GM12864 (cell line): ENCODE measurements around the gene ARHGAP45.

Experiments
- DNase-seq: peaks from one replicate; pipeline ENCODE4 v3.0.0-alpha.2; 2011; ENCODE audit warnings: low read depth
- H3K4me3 ChIP-seq: 2 replicates; pipeline ENCODE4 v1.5.1; 2011; ENCODE audit warnings: mild to moderate bottlenecking, low read depth, low read length, control low read depth
- TF ChIP-seq, protein P1 (sequence below): IDR thresholded peaks from 2 replicates; pipeline ENCODE4 v1.5.1; 2011; ENCODE audit warnings: low read depth, mild to moderate bottlenecking, moderate library complexity, low read length, control low read depth, inconsistent platforms; ENCODE audit errors: missing control alignments

ARHGAP45 gene

DNA sequence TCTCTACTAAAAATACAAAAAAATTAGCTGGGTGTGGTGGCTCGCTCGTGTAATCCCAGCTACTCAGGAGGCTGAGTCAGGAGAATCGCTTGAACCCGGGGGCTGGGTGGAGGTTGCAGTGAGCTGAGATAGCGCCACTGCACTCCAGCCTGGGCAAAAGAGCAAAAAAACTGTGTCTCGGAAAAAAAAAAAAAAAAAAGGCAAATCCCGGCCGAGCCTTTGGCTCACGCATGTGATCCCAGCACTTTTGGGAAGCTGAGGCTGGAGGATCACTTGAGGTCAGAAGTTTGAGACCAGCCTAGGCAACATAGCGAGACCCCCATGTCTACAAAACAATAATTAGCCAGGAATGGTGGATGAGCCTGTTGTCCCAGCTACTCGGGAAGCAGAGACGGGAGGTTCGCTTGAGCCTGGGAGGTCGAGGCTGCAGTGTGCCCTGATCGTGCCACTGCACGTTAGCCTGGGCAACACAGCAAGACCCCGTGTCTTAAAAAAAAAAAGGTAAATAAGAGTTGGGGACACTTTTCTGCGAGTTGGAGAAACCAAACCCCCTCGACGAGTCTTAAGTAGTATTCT is 36.3 kb downstream of the ARHGAP45 start:
- no peak for DNase-seq
- peak overlapping the region; percentile 44 for H3K4me3 ChIP-seq
- TF ChIP-seq, protein P1, sequence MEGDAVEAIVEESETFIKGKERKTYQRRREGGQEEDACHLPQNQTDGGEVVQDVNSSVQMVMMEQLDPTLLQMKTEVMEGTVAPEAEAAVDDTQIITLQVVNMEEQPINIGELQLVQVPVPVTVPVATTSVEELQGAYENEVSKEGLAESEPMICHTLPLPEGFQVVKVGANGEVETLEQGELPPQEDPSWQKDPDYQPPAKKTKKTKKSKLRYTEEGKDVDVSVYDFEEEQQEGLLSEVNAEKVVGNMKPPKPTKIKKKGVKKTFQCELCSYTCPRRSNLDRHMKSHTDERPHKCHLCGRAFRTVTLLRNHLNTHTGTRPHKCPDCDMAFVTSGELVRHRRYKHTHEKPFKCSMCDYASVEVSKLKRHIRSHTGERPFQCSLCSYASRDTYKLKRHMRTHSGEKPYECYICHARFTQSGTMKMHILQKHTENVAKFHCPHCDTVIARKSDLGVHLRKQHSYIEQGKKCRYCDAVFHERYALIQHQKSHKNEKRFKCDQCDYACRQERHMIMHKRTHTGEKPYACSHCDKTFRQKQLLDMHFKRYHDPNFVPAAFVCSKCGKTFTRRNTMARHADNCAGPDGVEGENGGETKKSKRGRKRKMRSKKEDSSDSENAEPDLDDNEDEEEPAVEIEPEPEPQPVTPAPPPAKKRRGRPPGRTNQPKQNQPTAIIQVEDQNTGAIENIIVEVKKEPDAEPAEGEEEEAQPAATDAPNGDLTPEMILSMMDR, result no peak

DNA sequence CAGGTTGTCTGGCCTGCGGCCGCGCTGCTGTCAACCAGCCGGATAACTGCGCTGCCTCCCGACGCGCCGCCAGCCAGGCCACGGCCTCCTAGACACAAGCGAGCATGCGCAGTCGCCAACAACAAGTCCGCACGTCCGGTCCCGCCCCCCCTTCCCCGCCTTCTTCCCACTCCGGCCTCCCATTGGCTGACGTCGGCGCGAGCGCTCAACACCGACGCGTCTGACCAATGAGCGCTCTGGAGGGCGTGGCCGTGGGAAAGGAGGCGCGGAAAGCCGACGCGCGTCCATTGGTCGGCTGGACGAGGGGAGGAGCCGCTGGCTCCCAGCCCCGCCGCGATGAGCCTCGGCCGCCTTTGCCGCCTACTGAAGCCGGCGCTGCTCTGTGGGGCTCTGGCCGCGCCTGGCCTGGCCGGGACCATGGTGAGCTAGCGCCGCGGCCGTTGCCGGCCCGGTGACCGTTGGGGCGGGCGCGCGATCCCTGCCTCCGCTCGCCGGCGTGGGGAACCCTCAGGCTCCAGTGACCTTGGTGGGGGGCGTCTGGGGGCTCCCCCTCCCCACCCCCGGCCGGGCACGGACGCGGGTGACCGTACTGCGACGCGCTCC is 36.8 kb downstream of the ARHGAP45 start, which contains the start of gene GPX4:
TSS of gene GPX4 (plus strand) at position 287 of the 603 bp plus-strand sequence. CDS start at position 337, 50 bp downstream.
- peak; percentile 96 for DNase-seq
- TF ChIP-seq, protein P1, result no peak
- H3K4me3 ChIP-seq, result peak within 1 kb of the TSS; percentile 92

DNA sequence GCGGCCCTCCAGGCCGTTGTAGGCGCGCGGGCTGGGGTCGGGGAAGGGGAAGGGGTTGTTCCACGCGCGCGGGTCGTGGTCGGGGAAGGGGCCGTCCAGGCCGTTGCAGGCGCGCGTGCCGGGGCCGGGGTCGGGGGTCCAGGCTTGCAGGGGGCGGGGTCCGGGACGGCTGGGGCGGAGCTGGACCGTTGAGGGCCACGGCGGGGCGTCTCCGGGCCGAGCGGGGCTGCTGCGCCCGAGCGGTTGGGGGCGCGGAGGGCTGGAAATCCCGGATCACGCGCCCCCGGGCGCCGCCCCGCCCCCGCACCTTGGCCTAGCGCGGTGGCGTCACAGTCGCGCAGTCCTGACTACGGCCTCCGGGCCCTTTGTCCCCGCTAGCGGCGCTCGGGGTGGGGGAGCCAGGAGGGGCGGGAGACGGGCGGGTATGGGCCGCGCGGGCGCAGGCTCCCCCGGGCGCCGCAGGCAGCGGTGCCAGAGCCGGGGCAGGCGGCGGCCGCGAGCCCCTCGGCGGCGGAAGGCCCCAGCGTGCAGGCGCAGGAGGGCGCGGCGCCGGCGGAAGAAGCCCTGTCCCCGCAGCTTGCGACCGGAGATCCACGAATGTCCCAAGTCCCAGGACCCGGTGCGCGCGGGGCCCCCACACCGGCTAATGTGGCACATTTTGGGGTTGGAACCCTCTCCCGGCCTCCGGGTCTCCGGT is 37.5 kb downstream of the ARHGAP45 start:
- peak overlapping the region; percentile 92 for H3K4me3 ChIP-seq
- TF ChIP-seq, protein P1, result no peak
- no peak for DNase-seq

DNA sequence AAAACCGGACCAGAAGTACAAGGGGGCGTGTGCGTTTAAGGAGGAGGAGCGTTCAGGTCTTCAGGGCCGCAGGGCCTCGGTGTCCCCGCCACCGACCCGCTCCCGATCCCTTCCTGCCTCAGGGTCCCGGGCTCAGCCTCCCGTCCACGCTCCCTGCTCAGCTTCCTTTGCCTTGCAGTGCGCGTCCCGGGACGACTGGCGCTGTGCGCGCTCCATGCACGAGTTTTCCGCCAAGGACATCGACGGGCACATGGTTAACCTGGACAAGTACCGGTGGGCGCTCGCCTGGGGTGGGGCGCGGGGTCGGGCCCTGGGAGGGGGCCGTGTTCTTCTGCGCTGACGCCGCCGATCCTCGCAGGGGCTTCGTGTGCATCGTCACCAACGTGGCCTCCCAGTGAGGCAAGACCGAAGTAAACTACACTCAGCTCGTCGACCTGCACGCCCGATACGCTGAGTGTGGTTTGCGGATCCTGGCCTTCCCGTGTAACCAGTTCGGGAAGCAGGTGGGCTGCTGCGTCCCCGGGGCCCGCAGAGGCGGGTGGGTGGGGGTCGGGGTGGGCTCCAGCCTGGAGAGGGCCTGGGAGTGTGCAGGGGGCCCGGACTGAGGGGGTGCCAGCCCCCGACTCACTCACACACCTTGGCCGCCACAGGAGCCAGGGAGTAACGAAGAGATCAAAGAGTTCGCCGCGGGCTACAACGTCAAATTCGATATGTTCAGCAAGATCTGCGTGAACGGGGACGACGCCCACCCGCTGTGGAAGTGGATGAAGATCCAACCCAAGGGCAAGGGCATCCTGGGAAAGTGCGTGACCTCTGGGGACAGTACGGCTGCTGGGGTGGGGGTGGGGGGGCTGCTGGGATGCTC is 38.3 kb downstream of the ARHGAP45 start:
- TF ChIP-seq, protein P1, result no peak
- DNase-seq, result no peak
- H3K4me3 ChIP-seq, result peak overlapping the region; percentile 92

DNA sequence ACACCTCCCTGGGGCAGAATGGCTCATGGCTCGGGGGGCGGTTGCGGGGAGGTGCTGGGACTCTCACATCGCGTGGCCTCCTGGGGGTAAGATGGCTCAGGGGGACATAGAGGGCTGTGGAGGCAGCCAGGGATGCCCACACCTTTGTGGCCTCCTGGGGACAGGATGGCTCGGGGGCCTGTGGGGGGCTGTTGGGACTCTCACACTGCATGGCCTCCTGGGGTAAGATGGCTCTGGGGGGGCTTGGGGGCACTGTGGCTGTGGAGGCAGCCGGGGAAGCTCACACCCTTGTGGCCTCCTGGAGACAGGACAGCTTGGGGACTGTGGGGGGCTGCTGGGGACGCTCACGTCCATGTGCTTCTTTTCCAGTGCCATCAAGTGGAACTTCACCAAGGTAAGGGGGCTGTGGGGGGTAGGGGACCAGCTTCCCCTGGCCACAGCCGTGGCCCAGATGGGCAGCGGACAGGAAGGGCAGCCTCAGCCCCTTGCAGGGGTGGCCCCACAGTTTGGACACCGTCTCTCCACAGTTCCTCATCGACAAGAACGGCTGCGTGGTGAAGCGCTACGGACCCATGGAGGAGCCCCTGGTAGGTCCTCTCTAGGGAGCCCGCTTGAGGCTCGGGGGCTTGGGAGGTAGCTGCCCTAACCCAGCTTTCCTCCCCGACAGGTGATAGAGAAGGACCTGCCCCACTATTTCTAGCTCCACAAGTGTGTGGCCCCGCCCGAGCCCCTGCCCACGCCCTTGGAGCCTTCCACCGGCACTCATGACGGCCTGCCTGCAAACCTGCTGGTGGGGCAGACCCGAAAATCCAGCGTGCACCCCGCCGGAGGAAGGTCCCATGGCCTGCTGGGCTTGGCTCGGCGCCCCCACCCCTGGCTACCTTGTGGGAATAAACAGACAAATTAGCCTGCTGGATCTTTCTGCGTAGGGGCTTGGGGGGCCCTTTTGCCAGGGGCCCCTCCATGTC is 39.2 kb downstream of the ARHGAP45 start:
- TF ChIP-seq, protein P1, result no peak
- H3K4me3 ChIP-seq, result no peak overlapping the region
- no peak for DNase-seq
